HEK293 (cell line): ENCODE data around the gene RFX4.

Source experiments
- CTCF ChIA-PET: fragments of 350-600 bp; formaldehyde crosslinking; extraction: SDS; loops from one replicate; lab custom pipeline; 2021; ENCODE audit warnings: antibody characterized with exemption; lab: Yijun Ruan, JAX
- POLR2A ChIA-PET: fragments of 300-600 bp; formaldehyde crosslinking; extraction: SDS; loops from one replicate; lab custom pipeline; 2020; ENCODE audit warnings: antibody characterized with exemption, inconsistent platforms; lab: Yijun Ruan, JAX
- H3K27ac ChIP-seq: fragments of 200-500 bp; sonication (Bioruptor generic); 2 replicates; pipeline ENCODE4 v1.5.1; 2014; ENCODE audit warnings: low read depth, low read length, control low read depth, inconsistent platforms; ENCODE audit errors: extremely low read depth
- H3K36me3 ChIP-seq, 2 experiments: fragments of 200-500 bp in 1 of 2; sonication (Bioruptor generic) in 1 of 2; 1 replicate in 1 of 2; 2 replicates in 1 of 2; pipeline ENCODE4 v1.5.1; 2014 to 2017; ENCODE audit warnings: inconsistent platforms in 2 of 2, low read length in 2 of 2; ENCODE audit not compliant: control insufficient read depth in 2 of 2, insufficient read depth in 1 of 2
- H3K4me1 ChIP-seq: fragments of 200-500 bp; sonication (Bioruptor generic); 2 replicates; pipeline ENCODE4 v1.5.1; 2014; ENCODE audit warnings: mild to moderate bottlenecking, low read length, inconsistent platforms; ENCODE audit not compliant: control insufficient read depth, insufficient read depth
- H3K4me3 ChIP-seq: 2 replicates; pipeline ENCODE4 v1.5.1; 2011; ENCODE audit warnings: low read depth, mild to moderate bottlenecking, control low read depth, low read length, moderate library complexity
- H3K9me3 ChIP-seq: fragments of 200-500 bp; sonication (Bioruptor generic); 2 replicates; pipeline ENCODE4 v1.5.1; 2014; ENCODE audit warnings: low read depth, low read length, inconsistent platforms; ENCODE audit not compliant: control insufficient read depth, insufficient read depth
- BCL11B ChIP-seq: fragments of 450-650 bp; formaldehyde crosslinking; IDR thresholded peaks from 2 replicates; pipeline ENCODE4 v1.5.1; 2016; ENCODE audit warnings: low read depth, missing biosample characterization, missing genetic modification characterization
- EGR2 ChIP-seq: fragments of 450-650 bp; formaldehyde crosslinking; IDR thresholded peaks from 2 replicates; pipeline ENCODE4 v1.5.1; 2016; ENCODE audit warnings: low read depth, missing biosample characterization, missing genetic modification characterization
- IKZF3 ChIP-seq: fragments of 450-650 bp; IDR thresholded peaks from 2 replicates; pipeline ENCODE4 v1.5.0; 2018; ENCODE audit warnings: missing biosample characterization, mild to moderate bottlenecking, missing genetic modification characterization, moderate library complexity
- TCF7L2 ChIP-seq: IDR thresholded peaks from 2 replicates; pipeline ENCODE4 v1.6.1; 2011; ENCODE audit warnings: low read depth, mild to moderate bottlenecking, inconsistent platforms, low read length, moderate library complexity, borderline replicate concordance
- YY1 ChIP-seq: fragments of 450-650 bp; formaldehyde crosslinking; IDR thresholded peaks from 2 replicates; pipeline ENCODE4 v1.5.1; 2018; ENCODE audit warnings: missing biosample characterization, missing genetic modification characterization
- ZBTB1 ChIP-seq: fragments of 450-650 bp; formaldehyde crosslinking; IDR thresholded peaks from 2 replicates; pipeline ENCODE4 v1.5.1; 2016; ENCODE audit warnings: missing biosample characterization, missing genetic modification characterization
- ZNF133 ChIP-seq: fragments of 450-650 bp; formaldehyde crosslinking; IDR thresholded peaks from 2 replicates; pipeline ENCODE4 v1.5.1; 2016; ENCODE audit warnings: missing biosample characterization, missing genetic modification characterization
- ZNF2 ChIP-seq: fragments of 450-650 bp; formaldehyde crosslinking; IDR thresholded peaks from 2 replicates; pipeline ENCODE4 v1.5.1; 2016; ENCODE audit warnings: missing biosample characterization, missing genetic modification characterization
- ZNF211 ChIP-seq: fragments of 450-650 bp; formaldehyde crosslinking; IDR thresholded peaks from 2 replicates; pipeline ENCODE4 v1.5.1; 2016; ENCODE audit warnings: low read depth, missing biosample characterization, missing genetic modification characterization
- ZNF514 ChIP-seq: fragments of 450-650 bp; formaldehyde crosslinking; IDR thresholded peaks from 2 replicates; pipeline ENCODE4 v1.5.1; 2016; ENCODE audit warnings: missing biosample characterization, missing genetic modification characterization
- ZNF600 ChIP-seq: fragments of 450-650 bp; formaldehyde crosslinking; IDR thresholded peaks from 2 replicates; pipeline ENCODE4 v1.5.1; 2016; ENCODE audit warnings: missing biosample characterization, missing genetic modification characterization
- ZNF624 ChIP-seq: fragments of 450-650 bp; formaldehyde crosslinking; IDR thresholded peaks from 2 replicates; pipeline ENCODE4 v1.5.1; 2017; ENCODE audit warnings: missing biosample characterization, missing genetic modification characterization
- ZNF660 ChIP-seq: fragments of 450-650 bp; IDR thresholded peaks from 2 replicates; pipeline ENCODE4 v1.5.1; 2018; ENCODE audit warnings: missing biosample characterization, mild to moderate bottlenecking, missing genetic modification characterization
- ZNF785 ChIP-seq: fragments of 450-650 bp; formaldehyde crosslinking; IDR thresholded peaks from 2 replicates; pipeline ENCODE4 v1.5.1; 2016; ENCODE audit warnings: missing biosample characterization, missing genetic modification characterization
- TF ChIP-seq, protein P1 (sequence below): fragments of 450-650 bp; formaldehyde crosslinking; IDR thresholded peaks from 2 replicates; pipeline ENCODE4 v1.5.1; 2017; ENCODE audit warnings: missing biosample characterization, missing genetic modification characterization
- TF ChIP-seq, protein P2 (sequence below): fragments of 450-650 bp; formaldehyde crosslinking; IDR thresholded peaks from 2 replicates; pipeline ENCODE4 v1.5.1; 2016; ENCODE audit warnings: missing biosample characterization, missing genetic modification characterization
- TF ChIP-seq, protein P3 (sequence below): fragments of 450-650 bp; formaldehyde crosslinking; IDR thresholded peaks from 2 replicates; pipeline ENCODE4 v1.5.1; 2016; ENCODE audit warnings: missing biosample characterization, missing genetic modification characterization
- TF ChIP-seq, protein P4 (sequence below): fragments of 450-650 bp; formaldehyde crosslinking; conservative IDR thresholded peaks from 2 replicates; pipeline ENCODE4 v1.5.1; 2016; ENCODE audit warnings: low read depth, missing biosample characterization, missing genetic modification characterization

The RFX4 gene

DNA sequence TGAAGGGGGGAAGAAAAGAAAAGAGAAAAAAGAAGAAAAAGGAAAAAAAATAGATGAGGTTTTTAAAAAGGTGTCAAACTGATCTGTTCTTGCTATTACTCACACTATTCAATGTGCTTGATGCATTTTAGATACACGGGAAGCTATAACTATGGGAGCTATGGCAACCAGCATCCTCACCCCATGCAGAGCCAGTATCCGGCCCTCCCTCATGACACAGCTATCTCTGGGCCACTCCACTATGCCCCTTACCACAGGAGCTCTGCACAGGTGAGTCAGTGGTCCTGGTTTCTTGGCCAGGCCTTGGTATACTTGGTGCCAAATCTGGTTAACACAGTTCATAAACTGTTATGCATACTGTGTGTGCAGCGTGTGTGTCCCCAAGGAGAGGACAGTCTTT, 167.7 kb downstream of the RFX4 start:
- CTCF ChIA-PET, result interaction anchor here (1.6 kb wide), 1 partner anchor 13 kb away, joined by 4 read pairs; no protein-coding TSS in a partner anchor
- POLR2A ChIA-PET, result no interaction called here
- Histone ChIP-seq H3K4me1 (no peaks in the 10 kb centered on the region), H3K27ac (no peak overlapping the region), H3K9me3 (no peaks in the 10 kb centered on the region), H3K36me3 (no peaks in the 10 kb centered on the region), H3K4me3 (no peak overlapping the region)
- no peak for TF ChIP-seq ZNF2 (tag by site-specific recombination)
- TF ChIP-seq, protein P1, sequence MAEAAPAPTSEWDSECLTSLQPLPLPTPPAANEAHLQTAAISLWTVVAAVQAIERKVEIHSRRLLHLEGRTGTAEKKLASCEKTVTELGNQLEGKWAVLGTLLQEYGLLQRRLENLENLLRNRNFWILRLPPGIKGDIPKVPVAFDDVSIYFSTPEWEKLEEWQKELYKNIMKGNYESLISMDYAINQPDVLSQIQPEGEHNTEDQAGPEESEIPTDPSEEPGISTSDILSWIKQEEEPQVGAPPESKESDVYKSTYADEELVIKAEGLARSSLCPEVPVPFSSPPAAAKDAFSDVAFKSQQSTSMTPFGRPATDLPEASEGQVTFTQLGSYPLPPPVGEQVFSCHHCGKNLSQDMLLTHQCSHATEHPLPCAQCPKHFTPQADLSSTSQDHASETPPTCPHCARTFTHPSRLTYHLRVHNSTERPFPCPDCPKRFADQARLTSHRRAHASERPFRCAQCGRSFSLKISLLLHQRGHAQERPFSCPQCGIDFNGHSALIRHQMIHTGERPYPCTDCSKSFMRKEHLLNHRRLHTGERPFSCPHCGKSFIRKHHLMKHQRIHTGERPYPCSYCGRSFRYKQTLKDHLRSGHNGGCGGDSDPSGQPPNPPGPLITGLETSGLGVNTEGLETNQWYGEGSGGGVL (tag by site-specific recombination), result no peak
- no peak for TF ChIP-seq YY1
- TF ChIP-seq, protein P2, sequence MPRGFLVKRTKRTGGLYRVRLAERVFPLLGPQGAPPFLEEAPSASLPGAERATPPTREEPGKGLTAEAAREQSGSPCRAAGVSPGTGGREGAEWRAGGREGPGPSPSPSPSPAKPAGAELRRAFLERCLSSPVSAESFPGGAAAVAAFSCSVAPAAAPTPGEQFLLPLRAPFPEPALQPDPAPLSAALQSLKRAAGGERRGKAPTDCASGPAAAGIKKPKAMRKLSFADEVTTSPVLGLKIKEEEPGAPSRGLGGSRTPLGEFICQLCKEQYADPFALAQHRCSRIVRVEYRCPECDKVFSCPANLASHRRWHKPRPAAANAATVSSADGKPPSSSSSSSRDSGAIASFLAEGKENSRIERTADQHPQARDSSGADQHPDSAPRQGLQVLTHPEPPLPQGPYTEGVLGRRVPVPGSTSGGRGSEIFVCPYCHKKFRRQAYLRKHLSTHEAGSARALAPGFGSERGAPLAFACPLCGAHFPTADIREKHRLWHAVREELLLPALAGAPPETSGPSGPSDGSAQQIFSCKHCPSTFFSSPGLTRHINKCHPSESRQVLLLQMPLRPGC (tag by site-specific recombination), result no peak
- TF ChIP-seq BCL11B (tag by site-specific recombination), result no peak
- TF ChIP-seq ZBTB1, result no peak
- TF ChIP-seq ZNF785 (tag by site-specific recombination), result no peak
- TF ChIP-seq ZNF660 (tag by site-specific recombination), result no peak
- TF ChIP-seq ZNF211 (tag by site-specific recombination), result no peak
- TF ChIP-seq, protein P3, sequence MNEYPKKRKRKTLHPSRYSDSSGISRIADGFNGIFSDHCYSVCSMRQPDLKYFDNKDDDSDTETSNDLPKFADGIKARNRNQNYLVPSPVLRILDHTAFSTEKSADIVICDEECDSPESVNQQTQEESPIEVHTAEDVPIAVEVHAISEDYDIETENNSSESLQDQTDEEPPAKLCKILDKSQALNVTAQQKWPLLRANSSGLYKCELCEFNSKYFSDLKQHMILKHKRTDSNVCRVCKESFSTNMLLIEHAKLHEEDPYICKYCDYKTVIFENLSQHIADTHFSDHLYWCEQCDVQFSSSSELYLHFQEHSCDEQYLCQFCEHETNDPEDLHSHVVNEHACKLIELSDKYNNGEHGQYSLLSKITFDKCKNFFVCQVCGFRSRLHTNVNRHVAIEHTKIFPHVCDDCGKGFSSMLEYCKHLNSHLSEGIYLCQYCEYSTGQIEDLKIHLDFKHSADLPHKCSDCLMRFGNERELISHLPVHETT, result no peak
- no peak for TF ChIP-seq ZNF600 (tag by site-specific recombination)
- no peak for TF ChIP-seq IKZF3 (tag by site-specific recombination)
- TF ChIP-seq EGR2 (tag by site-specific recombination), result no peak
- TF ChIP-seq ZNF624 (tag by site-specific recombination), result no peak

DNA sequence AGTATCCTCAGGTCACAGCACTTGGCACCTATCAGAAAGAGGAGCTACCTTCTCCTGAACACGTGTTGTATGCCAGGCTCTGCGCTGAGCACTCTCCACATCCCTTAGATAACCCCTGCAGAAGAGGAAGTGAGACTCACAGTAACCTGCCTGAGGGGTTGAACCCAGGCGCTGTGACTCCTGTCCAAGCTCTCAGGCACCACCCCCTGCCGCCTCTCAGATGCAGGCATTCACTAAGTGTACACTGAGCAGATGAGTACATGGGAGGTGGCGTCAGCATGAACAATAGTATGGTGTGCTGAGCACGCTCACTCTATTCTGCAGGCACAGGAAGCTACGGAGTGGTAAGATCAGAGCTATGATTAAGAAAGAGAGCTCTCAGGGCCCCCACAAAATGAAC, 170.7 kb downstream of the RFX4 start:
- Histone ChIP-seq H3K9me3 (no peaks in the 10 kb centered on the region), H3K4me1 (no peaks in the 10 kb centered on the region), H3K4me3 (no peak overlapping the region), H3K27ac (no peak overlapping the region), H3K36me3 (no peaks in the 10 kb centered on the region)
- POLR2A ChIA-PET, result no interaction called here
- TF ChIP-seq, protein P4, sequence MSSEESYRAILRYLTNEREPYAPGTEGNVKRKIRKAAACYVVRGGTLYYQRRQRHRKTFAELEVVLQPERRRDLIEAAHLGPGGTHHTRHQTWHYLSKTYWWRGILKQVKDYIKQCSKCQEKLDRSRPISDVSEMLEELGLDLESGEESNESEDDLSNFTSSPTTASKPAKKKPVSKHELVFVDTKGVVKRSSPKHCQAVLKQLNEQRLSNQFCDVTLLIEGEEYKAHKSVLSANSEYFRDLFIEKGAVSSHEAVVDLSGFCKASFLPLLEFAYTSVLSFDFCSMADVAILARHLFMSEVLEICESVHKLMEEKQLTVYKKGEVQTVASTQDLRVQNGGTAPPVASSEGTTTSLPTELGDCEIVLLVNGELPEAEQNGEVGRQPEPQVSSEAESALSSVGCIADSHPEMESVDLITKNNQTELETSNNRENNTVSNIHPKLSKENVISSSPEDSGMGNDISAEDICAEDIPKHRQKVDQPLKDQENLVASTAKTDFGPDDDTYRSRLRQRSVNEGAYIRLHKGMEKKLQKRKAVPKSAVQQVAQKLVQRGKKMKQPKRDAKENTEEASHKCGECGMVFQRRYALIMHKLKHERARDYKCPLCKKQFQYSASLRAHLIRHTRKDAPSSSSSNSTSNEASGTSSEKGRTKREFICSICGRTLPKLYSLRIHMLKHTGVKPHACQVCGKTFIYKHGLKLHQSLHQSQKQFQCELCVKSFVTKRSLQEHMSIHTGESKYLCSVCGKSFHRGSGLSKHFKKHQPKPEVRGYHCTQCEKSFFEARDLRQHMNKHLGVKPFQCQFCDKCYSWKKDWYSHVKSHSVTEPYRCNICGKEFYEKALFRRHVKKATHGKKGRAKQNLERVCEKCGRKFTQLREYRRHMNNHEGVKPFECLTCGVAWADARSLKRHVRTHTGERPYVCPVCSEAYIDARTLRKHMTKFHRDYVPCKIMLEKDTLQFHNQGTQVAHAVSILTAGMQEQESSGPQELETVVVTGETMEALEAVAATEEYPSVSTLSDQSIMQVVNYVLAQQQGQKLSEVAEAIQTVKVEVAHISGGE, result no peak
- TF ChIP-seq TCF7L2 (no peak), ZNF514 (tag by site-specific recombination) (no peak), ZNF133 (no peak)
- CTCF ChIA-PET, result no interaction called here
